DOHH2 (cell line): ENCODE data around the gene FTO.

Source experiments
- H3F3A ChIP-seq: fragments of 200-600 bp; sonication (generic), shearing (Covaris generic); 2 replicates; pipeline ENCODE4 v1.6.0; 2016; ENCODE audit warnings: antibody characterized with exemption, mild to moderate bottlenecking; ENCODE audit not compliant: control insufficient read depth, insufficient read depth
- H3K27ac ChIP-seq: fragments of 200-600 bp; sonication (generic); 2 replicates; pipeline ENCODE4 v1.5.1; 2014; ENCODE audit warnings: low read depth, mild to moderate bottlenecking, low read length, moderate library complexity
- H3K27me3 ChIP-seq: fragments of 200-600 bp; sonication (generic); 2 replicates; pipeline ENCODE4 v1.6.1; 2014; ENCODE audit warnings: mild to moderate bottlenecking, low read length, mixed read lengths; ENCODE audit not compliant: control insufficient read depth
- H3K36me3 ChIP-seq: fragments of 200-600 bp; sonication (generic); 2 replicates; pipeline ENCODE4 v1.6.1; 2014; ENCODE audit warnings: mild to moderate bottlenecking, low read length, moderate library complexity, mixed read lengths; ENCODE audit not compliant: control insufficient read depth
- H3K4me1 ChIP-seq: fragments of 200-600 bp; sonication (generic); 2 replicates; pipeline ENCODE4 v1.6.1; 2014; ENCODE audit warnings: mild to moderate bottlenecking, low read length, mixed read lengths; ENCODE audit not compliant: control insufficient read depth
- H3K4me2 ChIP-seq: fragments of 200-600 bp; sonication (generic); 2 replicates; pipeline ENCODE4 v1.6.0; 2014; ENCODE audit warnings: mild to moderate bottlenecking, low read length, moderate library complexity
- H3K4me3 ChIP-seq: fragments of 200-600 bp; sonication (generic); 2 replicates; pipeline ENCODE4 v1.5.1; 2014; ENCODE audit warnings: mild to moderate bottlenecking, low read length, mixed read lengths
- H3K79me2 ChIP-seq: fragments of 200-600 bp; sonication (generic); 2 replicates; pipeline ENCODE4 v1.6.1; 2014; ENCODE audit warnings: mild to moderate bottlenecking, low read length, mixed read lengths; ENCODE audit not compliant: control insufficient read depth
- H3K9me2 ChIP-seq: fragments of 200-600 bp; sonication (generic); replicated peaks from 2 replicates; pipeline ENCODE4 v1.6.1; 2014; ENCODE audit warnings: mild to moderate bottlenecking, low read length, mixed read lengths; ENCODE audit not compliant: control insufficient read depth
- H3K9me3 ChIP-seq: fragments of 200-600 bp; sonication (generic); 2 replicates; pipeline ENCODE4 v1.6.1; 2014; ENCODE audit warnings: antibody characterized with exemption, low read length, mixed read lengths; ENCODE audit not compliant: control insufficient read depth, insufficient read depth
- H4K20me1 ChIP-seq: fragments of 200-600 bp; sonication (generic); 2 replicates; pipeline ENCODE4 v1.6.0; 2014; ENCODE audit warnings: low read depth, mild to moderate bottlenecking, antibody characterized with exemption, low read length, moderate library complexity; ENCODE audit not compliant: control insufficient read depth, insufficient read depth
- EZH2phosphoT487 ChIP-seq: fragments of 200-600 bp; sonication (generic); IDR thresholded peaks from 2 replicates; pipeline ENCODE4 v1.6.1; 2017; ENCODE audit warnings: borderline replicate concordance, mild to moderate bottlenecking, antibody characterized with exemption, low read length, moderate library complexity, mixed read lengths
- TF ChIP-seq, protein P1 (sequence below): fragments of 200-600 bp; sonication (generic); IDR thresholded peaks from one replicate; pipeline ENCODE4 v1.5.1; 2014; ENCODE audit warnings: antibody characterized with exemption, mild to moderate bottlenecking, low read depth, low read length; ENCODE audit not compliant: poor library complexity, severe bottlenecking

The FTO gene

DNA sequence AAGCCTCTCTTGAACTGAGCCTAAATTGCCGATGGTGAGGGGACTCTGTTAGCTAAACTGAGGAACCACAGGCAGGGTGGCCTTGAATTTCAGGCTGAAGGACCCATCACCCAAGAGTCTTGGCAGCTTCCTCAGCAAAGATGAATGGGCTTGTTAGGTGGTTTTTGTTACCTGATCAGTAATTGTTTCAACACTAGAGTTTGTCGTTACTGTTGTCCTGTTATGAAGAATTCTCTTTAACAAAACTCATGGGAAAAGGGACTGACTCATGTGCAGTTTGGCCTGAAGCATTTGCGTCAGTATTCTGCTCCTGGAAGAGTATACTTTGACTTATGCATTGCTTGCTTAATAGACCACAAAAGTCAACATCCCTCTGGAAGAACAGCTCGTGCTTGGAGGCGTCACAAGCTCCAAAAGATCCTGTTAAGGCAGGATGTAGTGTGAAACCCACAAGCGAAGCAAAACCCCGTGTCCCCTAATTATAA lies 376.6 kb downstream of the FTO start:
- H3K9me2 ChIP-seq: no peaks in the 10 kb centered on the region
- no peaks in the 10 kb centered on the region for H3K27me3 ChIP-seq
- H3K36me3 ChIP-seq: no peaks in the 10 kb centered on the region
- H3K27ac ChIP-seq: no peak overlapping the region
- H4K20me1 ChIP-seq: no peaks in the 10 kb centered on the region
- H3K79me2 ChIP-seq: no peaks in the 10 kb centered on the region
- H3K4me3 ChIP-seq: no peak overlapping the region
- H3F3A ChIP-seq: no peaks in the 10 kb centered on the region
- no peaks in the 10 kb centered on the region for H3K4me1 ChIP-seq
- no peak for TF ChIP-seq EZH2phosphoT487
- TF ChIP-seq, protein P1, sequence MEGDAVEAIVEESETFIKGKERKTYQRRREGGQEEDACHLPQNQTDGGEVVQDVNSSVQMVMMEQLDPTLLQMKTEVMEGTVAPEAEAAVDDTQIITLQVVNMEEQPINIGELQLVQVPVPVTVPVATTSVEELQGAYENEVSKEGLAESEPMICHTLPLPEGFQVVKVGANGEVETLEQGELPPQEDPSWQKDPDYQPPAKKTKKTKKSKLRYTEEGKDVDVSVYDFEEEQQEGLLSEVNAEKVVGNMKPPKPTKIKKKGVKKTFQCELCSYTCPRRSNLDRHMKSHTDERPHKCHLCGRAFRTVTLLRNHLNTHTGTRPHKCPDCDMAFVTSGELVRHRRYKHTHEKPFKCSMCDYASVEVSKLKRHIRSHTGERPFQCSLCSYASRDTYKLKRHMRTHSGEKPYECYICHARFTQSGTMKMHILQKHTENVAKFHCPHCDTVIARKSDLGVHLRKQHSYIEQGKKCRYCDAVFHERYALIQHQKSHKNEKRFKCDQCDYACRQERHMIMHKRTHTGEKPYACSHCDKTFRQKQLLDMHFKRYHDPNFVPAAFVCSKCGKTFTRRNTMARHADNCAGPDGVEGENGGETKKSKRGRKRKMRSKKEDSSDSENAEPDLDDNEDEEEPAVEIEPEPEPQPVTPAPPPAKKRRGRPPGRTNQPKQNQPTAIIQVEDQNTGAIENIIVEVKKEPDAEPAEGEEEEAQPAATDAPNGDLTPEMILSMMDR: no peak
- H3K4me2 ChIP-seq: no peak overlapping the region
- no peaks in the 10 kb centered on the region for H3K9me3 ChIP-seq

DNA sequence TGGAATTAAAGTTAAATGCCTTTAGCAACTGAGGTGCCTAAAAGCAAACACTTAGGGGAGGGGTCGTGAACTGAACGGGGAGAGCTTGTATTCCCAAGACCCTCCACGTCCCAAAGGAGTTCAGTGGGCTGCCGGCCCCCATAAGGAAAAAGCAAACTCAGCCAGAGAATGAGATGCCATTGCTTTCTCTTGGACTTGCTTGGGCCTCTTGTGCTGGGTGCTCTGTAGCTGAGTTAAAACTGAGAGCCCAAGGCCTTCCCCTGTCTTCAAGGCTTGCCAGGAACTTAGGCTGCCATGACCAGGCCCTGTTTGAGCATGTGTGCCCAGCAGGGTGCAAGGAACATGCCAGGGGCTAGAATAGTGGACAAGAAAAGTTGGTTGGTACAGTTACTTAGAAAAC lies 382.8 kb downstream of the FTO start:
- TF ChIP-seq EZH2phosphoT487: no peak
- TF ChIP-seq, protein P1: no peak

GRCh38 chr16:54090602-54091001 lies 386.6 kb downstream of the FTO start:
- Histone ChIP-seq H3F3A (no peaks in the 10 kb centered on the region), H3K4me2 (no peak overlapping the region), H3K4me3 (no peak overlapping the region), H3K36me3 (no peaks in the 10 kb centered on the region), H3K79me2 (no peaks in the 10 kb centered on the region), H3K9me3 (no peaks in the 10 kb centered on the region), H4K20me1 (no peaks in the 10 kb centered on the region), H3K9me2 (no peaks in the 10 kb centered on the region), H3K4me1 (no peaks in the 10 kb centered on the region), H3K27me3 (no peaks in the 10 kb centered on the region), H3K27ac (no peak overlapping the region)
- TF ChIP-seq EZH2phosphoT487: no peak
- TF ChIP-seq, protein P1: no peak

More for the DNA sequence above, 382.8 kb downstream of the FTO start:
- Histone ChIP-seq H3K9me2 (no peaks in the 10 kb centered on the region), H3F3A (no peaks in the 10 kb centered on the region), H3K36me3 (no peaks in the 10 kb centered on the region), H3K9me3 (no peaks in the 10 kb centered on the region), H4K20me1 (no peaks in the 10 kb centered on the region), H3K4me2 (no peak overlapping the region), H3K4me1 (no peaks in the 10 kb centered on the region), H3K27me3 (no peaks in the 10 kb centered on the region), H3K79me2 (no peaks in the 10 kb centered on the region), H3K27ac (no peak overlapping the region), H3K4me3 (no peak overlapping the region)

GRCh38 chr16:54093281-54093680 lies 389.3 kb downstream of the FTO start:
- TF ChIP-seq, protein P1: no peak
- TF ChIP-seq EZH2phosphoT487: no peak
- Histone ChIP-seq H3K27me3 (no peaks in the 10 kb centered on the region), H3K27ac (no peak overlapping the region), H3K36me3 (no peaks in the 10 kb centered on the region), H4K20me1 (no peaks in the 10 kb centered on the region), H3K9me3 (no peaks in the 10 kb centered on the region), H3K9me2 (no peaks in the 10 kb centered on the region), H3K4me1 (no peaks in the 10 kb centered on the region), H3K4me2 (no peak overlapping the region), H3F3A (no peaks in the 10 kb centered on the region), H3K4me3 (no peak overlapping the region), H3K79me2 (no peaks in the 10 kb centered on the region)
